Head of caudate nucleus (tissue), 42 donors: ENCODE results near the gene ATG9A.

Experiments
- DNase-seq, 42 donors: peaks; one replicate each; pipeline versions ENCODE4 v3.0.0 to v3.0.0-alpha.2; 2020 to 2021; ENCODE audit warnings: mixed read lengths in 7 of 42
- intact Hi-C: fragments of 100-400 bp; cut with DNase I; formaldehyde crosslinking; loops from one replicate; pipeline ENCODE4 v1.15.0; 2022

Gene ATG9A

GRCh38 chr2:219172231-219173154 lies 56.9 kb downstream of the ATG9A start:
- intact Hi-C loops = loop anchor here (10.0 kb wide), 2 partner anchors 212 to 768 kb away; partner anchors contain the start of gene DNPEP

DNA sequence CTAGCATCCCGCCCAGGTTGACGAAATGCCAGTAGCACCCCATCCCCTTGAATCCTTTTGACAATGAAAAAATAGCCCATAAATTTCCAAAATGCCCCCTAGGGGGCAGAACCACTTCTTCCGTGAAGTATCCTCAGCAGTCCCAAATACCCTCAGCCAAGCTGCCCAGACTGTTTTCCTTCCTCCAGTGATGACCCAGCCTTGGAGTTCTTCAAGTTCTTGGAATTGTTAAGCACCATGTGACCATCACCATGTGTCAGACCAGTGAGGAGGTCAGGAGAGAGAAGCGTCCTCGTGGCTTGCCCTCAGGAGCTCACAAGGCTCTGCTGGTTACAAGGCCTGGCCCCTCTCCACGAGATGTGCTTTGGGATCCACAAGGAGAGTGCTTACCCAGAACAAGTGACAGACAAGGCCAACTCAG lies 58.2 kb downstream of the ATG9A start:
- intact Hi-C loops = loop anchor here (10.0 kb wide), 2 partner anchors 214 to 766 kb away; partner anchors contain the start of gene DNPEP
- DNase-seq = peak in 27 of 42 donors; percentile 13 to 79 (median 41)

More at GRCh38 chr2:219172231-219173154, 56.9 kb downstream of the ATG9A start:
- peak in 2 of 42 donors; percentile 32 to 40 for DNase-seq

GRCh38 chr2:219169930-219170654 lies 59.3 kb downstream of the ATG9A start, which contains the start of gene SLC23A3:
SLC23A3 (minus strand) TSS chr2:219170029; CDS start chr2:219169984, 45 bp downstream.
- DNase-seq = peak in 2 of 42 donors; percentile 1 to 30
- intact Hi-C loops = loop anchor here (10.0 kb wide), 2 partner anchors 215 to 765 kb away; partner anchors contain the start of gene DNPEP
